GM12878 (cell line): Measurements from ENCODE around the gene PPP1CC. TPM values are rescaled to one million over a fixed set of nuclear protein-coding genes. Genes with fewer than 3 reads are reported as not detected.

Source experiments
- ATAC-seq: fragments of 200-7000 bp; cut with Tn5 transposase; 3 replicates; pipeline ENCODE4 v1.9.1; 2020; ENCODE audit warnings: mild to moderate bottlenecking, moderate library complexity
- BruUV-seq: library from RNA; stranded (reverse); fragments of 400-500 nt; replicated peaks from 2 replicates; lab custom pipeline; 2021; lab: Mats Ljungman, UMichigan
- CTCF ChIA-PET: fragments of 300-600 bp; sonication (Branson Sonifier 250); formaldehyde crosslinking; extraction: SDS; loops from one replicate; lab custom pipeline; 2021; ENCODE audit warnings: inconsistent platforms; lab: Yijun Ruan, JAX
- POLR2A ChIA-PET: fragments of 350-600 bp; formaldehyde crosslinking; extraction: SDS; loops from one replicate; lab custom pipeline; 2021; ENCODE audit warnings: inconsistent platforms; lab: Charles Lee
- RAD21 ChIA-PET: fragments of 300-600 bp; sonication (Branson Sonifier 250); formaldehyde crosslinking; loops from one replicate; lab custom pipeline; 2023; ENCODE audit warnings: antibody characterized with exemption; ENCODE audit not compliant: unreplicated experiment; lab: Charles Lee
- SMC1A ChIA-PET: fragments of 300-600 bp; sonication (Branson Sonifier 250); formaldehyde crosslinking; loops from one replicate; lab custom pipeline; 2023; ENCODE audit not compliant: unreplicated experiment, uncharacterized antibody; lab: Charles Lee
- DNase-seq: peaks from one replicate; pipeline ENCODE4 v3.0.0-alpha.2; 2011; ENCODE audit warnings: low read depth, low spot score
- FAIRE-seq: peaks from 3 replicates; lab custom pipeline; 2011; peaks lifted over from hg19 to GRCh38; lab: Jason Lieb, UNC
- H2AFZ ChIP-seq: 2 replicates; pipeline ENCODE4 v1.6.0; 2011; ENCODE audit warnings: low read depth, low read length, control low read depth; ENCODE audit not compliant: control insufficient read depth
- H3K27ac ChIP-seq: 2 replicates; pipeline ENCODE4 v1.5.1; 2011; ENCODE audit warnings: control low read depth; ENCODE audit not compliant: control insufficient read depth, insufficient read depth
- H3K27me3 ChIP-seq, 2 experiments: replicated peaks in 1 of 2; 2 replicates each; pipeline versions ENCODE4 v1.6.0 to v1.6.1; 2011; ENCODE audit warnings: low read length in 1 of 2; ENCODE audit not compliant: control insufficient read depth in 2 of 2, insufficient read depth in 2 of 2
- H3K36me3 ChIP-seq, 2 experiments: 2 replicates each; pipeline ENCODE4 v1.5.1; 2011; ENCODE audit warnings: low read length in 1 of 2; ENCODE audit not compliant: control insufficient read depth in 2 of 2, insufficient read depth in 2 of 2
- H3K4me1 ChIP-seq: 2 replicates; pipeline ENCODE4 v1.6.1; 2011; ENCODE audit warnings: mild to moderate bottlenecking, low read length, moderate library complexity, mixed read lengths; ENCODE audit not compliant: control insufficient read depth, insufficient read depth
- H3K4me2 ChIP-seq: 2 replicates; pipeline ENCODE4 v1.6.0; 2011; ENCODE audit warnings: control low read depth; ENCODE audit not compliant: control insufficient read depth, insufficient read depth
- H3K4me3 ChIP-seq: fragments of 200-600 bp; sonication (generic); 2 replicates; pipeline ENCODE4 v1.5.1; 2016
- H3K79me2 ChIP-seq: 2 replicates; pipeline ENCODE4 v1.6.0; 2011; ENCODE audit warnings: low read length; ENCODE audit not compliant: control insufficient read depth, insufficient read depth
- H3K9ac ChIP-seq: 2 replicates; pipeline ENCODE4 v1.8.0; 2011; ENCODE audit warnings: low read length, control low read depth, mixed read lengths; ENCODE audit not compliant: control insufficient read depth, insufficient read depth
- H3K9me3 ChIP-seq: replicated peaks from 3 replicates; pipeline ENCODE4 v1.5.1; 2011; ENCODE audit warnings: mild to moderate bottlenecking, low read length; ENCODE audit not compliant: control insufficient read depth, insufficient read depth
- H4K20me1 ChIP-seq: 2 replicates; pipeline ENCODE4 v1.6.0; 2011; ENCODE audit not compliant: control insufficient read depth, insufficient read depth
- BHLHE40 ChIP-seq, 2 experiments: fragments of 450-650 bp in 1 of 2; IDR thresholded peaks; 2 replicates each; pipeline ENCODE4 v1.6.1; 2011 to 2017; ENCODE audit warnings: low read depth in 2 of 2, borderline replicate concordance in 1 of 2, improper control_type of control experiment in 1 of 2, low read length in 1 of 2, mild to moderate bottlenecking in 1 of 2
- FOXM1 ChIP-seq: IDR thresholded peaks from 2 replicates; pipeline ENCODE4 v1.6.1; 2012; ENCODE audit warnings: low read depth, mild to moderate bottlenecking, inconsistent platforms, low read length, moderate library complexity
- KAT2A ChIP-seq: conservative IDR thresholded peaks from 2 replicates; pipeline ENCODE4 v1.6.1; 2011; ENCODE audit warnings: low read depth, low read length; ENCODE audit not compliant: control insufficient read depth
- NBN ChIP-seq: fragments of 450-650 bp; IDR thresholded peaks from 2 replicates; pipeline ENCODE4 v1.6.1; 2016
- SKIL ChIP-seq: fragments of 450-650 bp; IDR thresholded peaks from 2 replicates; pipeline ENCODE4 v1.6.1; 2017; ENCODE audit warnings: mild to moderate bottlenecking, low read depth, inconsistent platforms; ENCODE audit not compliant: poor library complexity, severe bottlenecking
- TARDBP ChIP-seq: IDR thresholded peaks from 2 replicates; pipeline ENCODE4 v1.6.1; 2016; ENCODE audit warnings: borderline replicate concordance
- WRNIP1 ChIP-seq: IDR thresholded peaks from 2 replicates; pipeline ENCODE4 v1.6.1; 2011; ENCODE audit warnings: low read depth, low read length, improper control_type of control experiment, borderline replicate concordance
- WGBS: methylation state at CpG from one replicate; pipeline ENCODE4 v1.1.6; 2016; ENCODE audit warnings: low lambda C conversion rate; ENCODE audit not compliant: insufficient replicate concordance, insufficient coverage; ENCODE audit errors: missing lambda C conversion rate; 5-methylcytosine and 5-hydroxymethylcytosine counted together
- in situ Hi-C: fragments of 300-500 bp; cut with MboI; formaldehyde crosslinking; loops from 9 replicates; pipeline ENCODE4 v1.14.3; 2018; ENCODE audit warnings: mixed read lengths
- intact Hi-C: fragments of 100-400 bp; cut with micrococcal nuclease; formaldehyde crosslinking; loops from one replicate; pipeline ENCODE4 v1.14.2; 2022; ENCODE audit not compliant: unreplicated experiment
- polyA plus RNA-seq, 11 experiments: library from polyadenylated mRNA; depleted of rRNA in 4 of 11; unstranded in 6 of 11; stranded (reverse) in 5 of 11; fragments of >200 nt; fragmentation: Nextera tagmentation in 4 of 11; fragmentation: Illumina TruSeq in 1 of 11; extraction: Ambion mirVana in 4 of 11; extraction: Trizol in 1 of 11; gene quantifications; 1 replicate in 1 of 11; 2 replicates in 10 of 11; pipeline versions ENCODE4 v1.2.1 to v1.2.3, GENCODE V29; 2011 to 2016; ENCODE audit warnings: inconsistent platforms in 2 of 11, missing spikeins in 2 of 11, low read depth in 1 of 11
- total RNA-seq, 4 experiments: library from RNA; depleted of rRNA in 3 of 4; stranded (reverse); fragments of >200 nt in 3 of 4; fragmentation: Illumina TruSeq in 1 of 4; extraction: Trizol in 1 of 4; gene quantifications; 2 replicates each; pipeline versions ENCODE4 v1.2.1 to v1.2.3, GENCODE V29; 2013 to 2021
- TF ChIP-seq, protein P1 (sequence below): fragments of 450-650 bp; IDR thresholded peaks from 2 replicates; pipeline ENCODE4 v1.6.1; 2016; ENCODE audit warnings: mild to moderate bottlenecking, moderate library complexity, borderline replicate concordance
- TF ChIP-seq, protein P2 (sequence below): fragments of 450-650 bp; formaldehyde crosslinking; IDR thresholded peaks from 2 replicates; pipeline ENCODE4 v1.4.0; 2020; ENCODE audit warnings: mild to moderate bottlenecking, moderate library complexity

The PPP1CC gene
- total and polyA plus RNA-seq, 10 of the 15 experiments (the other 5 are each of a cell fraction or from before 2014, with no cell fraction given), result 64.4 to 279 (median 157) TPM

GRCh38 chr12:110733089-110733715 lies 9.5 kb downstream of the PPP1CC start:
- Histone ChIP-seq H3K4me2 (0 out of 2 replicates have a peak overlapping the region, but pooled peaks have one; percentile 4), H3K4me3 (no peak overlapping the region), H3K36me3 (peaks cover 7 to 14% of the 10 kb centered on the region in 2 experiments), H4K20me1 (peaks cover 7% of the 10 kb centered on the region), H3K9me3 (no peaks in the 10 kb centered on the region), H3K27me3 (no peaks in the 10 kb centered on the region), H3K9ac (no peak overlapping the region), H3K79me2 (peaks cover 90% of the 10 kb centered on the region), H3K4me1 (peaks cover 7% of the 10 kb centered on the region; the same call in 1 of the 2 replicates), H3K27ac (no peak overlapping the region), H2AFZ (no peak overlapping the region)
- BruUV-seq, result no TSS peak
- FAIRE-seq (no peak), ATAC-seq (no peak), DNase-seq (no peak)
- ChIA-PET SMC1A (interaction anchor here (0.8 to 1.3 kb wide), 4 partner anchors 8 to 32 kb away, joined by 3 read pairs; no protein-coding TSS in a partner anchor), CTCF (interaction anchor here (1.0 to 1.4 kb wide), 2 partner anchors 34 to 114 kb away, joined by 3 to 5 read pairs; no protein-coding TSS in a partner anchor), POLR2A (no interaction called here), RAD21 (interaction anchor here (1.1 kb wide), 1 partner anchor 113 kb away, joined by 4 read pairs; no protein-coding TSS in a partner anchor)
- in situ Hi-C loops (no loop called here), intact Hi-C loops (no loop called here)
- 69% methylated on average over 5 of the region's 5 CpGs for WGBS
- no peak for TF ChIP-seq WRNIP1
- TF ChIP-seq TARDBP, result no peak
- TF ChIP-seq KAT2A, result no peak
- no peak for TF ChIP-seq NBN
- TF ChIP-seq, protein P1, sequence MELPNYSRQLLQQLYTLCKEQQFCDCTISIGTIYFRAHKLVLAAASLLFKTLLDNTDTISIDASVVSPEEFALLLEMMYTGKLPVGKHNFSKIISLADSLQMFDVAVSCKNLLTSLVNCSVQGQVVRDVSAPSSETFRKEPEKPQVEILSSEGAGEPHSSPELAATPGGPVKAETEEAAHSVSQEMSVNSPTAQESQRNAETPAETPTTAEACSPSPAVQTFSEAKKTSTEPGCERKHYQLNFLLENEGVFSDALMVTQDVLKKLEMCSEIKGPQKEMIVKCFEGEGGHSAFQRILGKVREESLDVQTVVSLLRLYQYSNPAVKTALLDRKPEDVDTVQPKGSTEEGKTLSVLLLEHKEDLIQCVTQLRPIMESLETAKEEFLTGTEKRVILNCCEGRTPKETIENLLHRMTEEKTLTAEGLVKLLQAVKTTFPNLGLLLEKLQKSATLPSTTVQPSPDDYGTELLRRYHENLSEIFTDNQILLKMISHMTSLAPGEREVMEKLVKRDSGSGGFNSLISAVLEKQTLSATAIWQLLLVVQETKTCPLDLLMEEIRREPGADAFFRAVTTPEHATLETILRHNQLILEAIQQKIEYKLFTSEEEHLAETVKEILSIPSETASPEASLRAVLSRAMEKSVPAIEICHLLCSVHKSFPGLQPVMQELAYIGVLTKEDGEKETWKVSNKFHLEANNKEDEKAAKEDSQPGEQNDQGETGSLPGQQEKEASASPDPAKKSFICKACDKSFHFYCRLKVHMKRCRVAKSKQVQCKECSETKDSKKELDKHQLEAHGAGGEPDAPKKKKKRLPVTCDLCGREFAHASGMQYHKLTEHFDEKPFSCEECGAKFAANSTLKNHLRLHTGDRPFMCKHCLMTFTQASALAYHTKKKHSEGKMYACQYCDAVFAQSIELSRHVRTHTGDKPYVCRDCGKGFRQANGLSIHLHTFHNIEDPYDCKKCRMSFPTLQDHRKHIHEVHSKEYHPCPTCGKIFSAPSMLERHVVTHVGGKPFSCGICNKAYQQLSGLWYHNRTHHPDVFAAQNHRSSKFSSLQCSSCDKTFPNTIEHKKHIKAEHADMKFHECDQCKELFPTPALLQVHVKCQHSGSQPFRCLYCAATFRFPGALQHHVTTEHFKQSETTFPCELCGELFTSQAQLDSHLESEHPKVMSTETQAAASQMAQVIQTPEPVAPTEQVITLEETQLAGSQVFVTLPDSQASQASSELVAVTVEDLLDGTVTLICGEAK, result no peak
- TF ChIP-seq BHLHE40 (IDR thresholded peaks at IDR 0.05; ENCODE audit: borderline replicate concordance in 1 of 2, low read depth in 2 of 2, low read length in 1 of 2), result no peak
- TF ChIP-seq, protein P2, sequence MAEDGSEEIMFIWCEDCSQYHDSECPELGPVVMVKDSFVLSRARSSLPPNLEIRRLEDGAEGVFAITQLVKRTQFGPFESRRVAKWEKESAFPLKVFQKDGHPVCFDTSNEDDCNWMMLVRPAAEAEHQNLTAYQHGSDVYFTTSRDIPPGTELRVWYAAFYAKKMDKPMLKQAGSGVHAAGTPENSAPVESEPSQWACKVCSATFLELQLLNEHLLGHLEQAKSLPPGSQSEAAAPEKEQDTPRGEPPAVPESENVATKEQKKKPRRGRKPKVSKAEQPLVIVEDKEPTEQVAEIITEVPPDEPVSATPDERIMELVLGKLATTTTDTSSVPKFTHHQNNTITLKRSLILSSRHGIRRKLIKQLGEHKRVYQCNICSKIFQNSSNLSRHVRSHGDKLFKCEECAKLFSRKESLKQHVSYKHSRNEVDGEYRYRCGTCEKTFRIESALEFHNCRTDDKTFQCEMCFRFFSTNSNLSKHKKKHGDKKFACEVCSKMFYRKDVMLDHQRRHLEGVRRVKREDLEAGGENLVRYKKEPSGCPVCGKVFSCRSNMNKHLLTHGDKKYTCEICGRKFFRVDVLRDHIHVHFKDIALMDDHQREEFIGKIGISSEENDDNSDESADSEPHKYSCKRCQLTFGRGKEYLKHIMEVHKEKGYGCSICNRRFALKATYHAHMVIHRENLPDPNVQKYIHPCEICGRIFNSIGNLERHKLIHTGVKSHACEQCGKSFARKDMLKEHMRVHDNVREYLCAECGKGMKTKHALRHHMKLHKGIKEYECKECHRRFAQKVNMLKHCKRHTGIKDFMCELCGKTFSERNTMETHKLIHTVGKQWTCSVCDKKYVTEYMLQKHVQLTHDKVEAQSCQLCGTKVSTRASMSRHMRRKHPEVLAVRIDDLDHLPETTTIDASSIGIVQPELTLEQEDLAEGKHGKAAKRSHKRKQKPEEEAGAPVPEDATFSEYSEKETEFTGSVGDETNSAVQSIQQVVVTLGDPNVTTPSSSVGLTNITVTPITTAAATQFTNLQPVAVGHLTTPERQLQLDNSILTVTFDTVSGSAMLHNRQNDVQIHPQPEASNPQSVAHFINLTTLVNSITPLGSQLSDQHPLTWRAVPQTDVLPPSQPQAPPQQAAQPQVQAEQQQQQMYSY (CRISPR knock-in tag), result no peak
- no peak for TF ChIP-seq SKIL
- no peak for TF ChIP-seq FOXM1
